Tibial artery (tissue), 4 donors: ENCODE results near the gene CCNC.

Experiments used
- DNase-seq, 2 donors: peaks; one replicate each; pipeline ENCODE4 v3.0.0-alpha.2; 2019
- H3K27ac ChIP-seq, 2 donors: fragments of 200-600 bp; sonication (generic) in 1 of 2; 1 replicate in 1 of 2; 2 replicates in 1 of 2; pipeline ENCODE4 v1.5.1; 2018 to 2019; ENCODE audit warnings: mild to moderate bottlenecking in 1 of 2
- H3K27me3 ChIP-seq, 2 donors: fragments of 200-600 bp; sonication (generic) in 1 of 2; one replicate each; pipeline versions ENCODE4 v1.5.1 to v1.6.0; 2016 to 2019
- H3K36me3 ChIP-seq, 3 donors: fragments of 200-600 bp; sonication (generic) in 2 of 3; one replicate each; pipeline ENCODE4 v1.5.1; 2016 to 2019; ENCODE audit warnings: mild to moderate bottlenecking in 2 of 3
- H3K4me1 ChIP-seq, 4 donors: fragments of 200-600 bp; sonication (generic) in 2 of 4; 1 replicate in 3 of 4; 2 replicates in 1 of 4; pipeline ENCODE4 v1.5.1; 2016 to 2019
- H3K4me3 ChIP-seq, 2 donors: fragments of 200-600 bp; sonication (generic) in 1 of 2; 1 replicate in 1 of 2; 2 replicates in 1 of 2; pipeline ENCODE4 v1.5.1; 2018 to 2019; ENCODE audit warnings: mild to moderate bottlenecking in 2 of 2
- H3K9me3 ChIP-seq, 3 donors: fragments of 200-600 bp; sonication (generic) in 1 of 3; one replicate each; pipeline ENCODE4 v1.5.1; 2016 to 2019
- CTCF ChIP-seq, 2 experiments: fragments of 200-600 bp in 1 of 2; fragments of 450-650 bp in 1 of 2; IDR thresholded peaks; one replicate each; pipeline ENCODE4 v1.5.1; 2017 to 2019; ENCODE audit warnings: antibody characterized with exemption in 2 of 2, mild to moderate bottlenecking in 1 of 2, moderate library complexity in 1 of 2
- intact Hi-C: fragments of 100-400 bp; cut with DNase I; formaldehyde crosslinking; loops from one replicate; pipeline ENCODE4 v1.15.0; 2023; ENCODE audit warnings: low total_unique reads

The CCNC gene, protein sequence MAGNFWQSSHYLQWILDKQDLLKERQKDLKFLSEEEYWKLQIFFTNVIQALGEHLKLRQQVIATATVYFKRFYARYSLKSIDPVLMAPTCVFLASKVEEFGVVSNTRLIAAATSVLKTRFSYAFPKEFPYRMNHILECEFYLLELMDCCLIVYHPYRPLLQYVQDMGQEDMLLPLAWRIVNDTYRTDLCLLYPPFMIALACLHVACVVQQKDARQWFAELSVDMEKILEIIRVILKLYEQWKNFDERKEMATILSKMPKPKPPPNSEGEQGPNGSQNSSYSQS

GRCh38 chr6:99568103-99568933, at the start of gene CCNC:
CCNC (minus strand) TSS chr6:99568660; CDS start chr6:99568527, 133 bp downstream.
- Histone ChIP-seq H3K4me1 (peaks cover 0 to 15% (median 12%) of the 10 kb centered on the region in 4 donors), H3K27me3 (no peaks in the 10 kb centered on the region), H3K4me3 (peak within 1 kb of the TSS; percentile 79 to 94), H3K36me3 (no peaks in the 10 kb centered on the region), H3K9me3 (no peaks in the 10 kb centered on the region), H3K27ac (peak within 1 kb of the TSS; percentile 75 to 80)
- intact Hi-C loops = loop anchor here (5.0 kb wide), 1 partner anchor 46 kb away; no protein-coding TSS in a partner anchor
- DNase-seq = peak; percentile 92 to 97
- TF ChIP-seq CTCF (IDR thresholded peaks at IDR 0.05) = no peak

DNA sequence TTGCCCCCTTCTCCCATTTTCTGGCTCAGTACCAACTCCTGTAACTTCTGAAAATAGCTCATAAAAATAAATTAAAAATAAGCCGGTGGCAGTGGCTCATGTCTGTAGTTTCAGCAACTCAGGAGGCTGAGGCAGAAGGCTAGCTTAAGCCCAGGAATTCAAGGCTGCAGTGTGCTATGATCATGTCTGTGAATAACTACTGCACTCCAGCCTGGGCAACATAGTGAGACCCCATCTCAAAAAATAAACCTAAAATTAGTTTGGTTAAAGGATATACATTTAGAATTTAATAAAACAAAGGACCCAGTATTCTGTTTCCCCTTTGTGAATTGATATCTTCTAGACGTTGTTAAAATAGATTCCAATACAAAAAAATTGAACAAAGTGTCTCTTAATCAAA, 48.7 kb upstream of the CCNC start:
- H3K4me1 ChIP-seq = peaks cover 0 to 28% (median 19%) of the 10 kb centered on the region in 4 donors
- H3K4me3 ChIP-seq = no peak overlapping the region
- H3K27ac ChIP-seq = no peak overlapping the region
- no peak for DNase-seq
- intact Hi-C loops = no loop called here
- TF ChIP-seq CTCF (IDR thresholded peaks at IDR 0.05) = no peak
- no peaks in the 10 kb centered on the region for H3K9me3 ChIP-seq
- no peaks in the 10 kb centered on the region for H3K36me3 ChIP-seq
- H3K27me3 ChIP-seq = peaks cover 9 to 88% of the 10 kb centered on the region in 2 donors

DNA sequence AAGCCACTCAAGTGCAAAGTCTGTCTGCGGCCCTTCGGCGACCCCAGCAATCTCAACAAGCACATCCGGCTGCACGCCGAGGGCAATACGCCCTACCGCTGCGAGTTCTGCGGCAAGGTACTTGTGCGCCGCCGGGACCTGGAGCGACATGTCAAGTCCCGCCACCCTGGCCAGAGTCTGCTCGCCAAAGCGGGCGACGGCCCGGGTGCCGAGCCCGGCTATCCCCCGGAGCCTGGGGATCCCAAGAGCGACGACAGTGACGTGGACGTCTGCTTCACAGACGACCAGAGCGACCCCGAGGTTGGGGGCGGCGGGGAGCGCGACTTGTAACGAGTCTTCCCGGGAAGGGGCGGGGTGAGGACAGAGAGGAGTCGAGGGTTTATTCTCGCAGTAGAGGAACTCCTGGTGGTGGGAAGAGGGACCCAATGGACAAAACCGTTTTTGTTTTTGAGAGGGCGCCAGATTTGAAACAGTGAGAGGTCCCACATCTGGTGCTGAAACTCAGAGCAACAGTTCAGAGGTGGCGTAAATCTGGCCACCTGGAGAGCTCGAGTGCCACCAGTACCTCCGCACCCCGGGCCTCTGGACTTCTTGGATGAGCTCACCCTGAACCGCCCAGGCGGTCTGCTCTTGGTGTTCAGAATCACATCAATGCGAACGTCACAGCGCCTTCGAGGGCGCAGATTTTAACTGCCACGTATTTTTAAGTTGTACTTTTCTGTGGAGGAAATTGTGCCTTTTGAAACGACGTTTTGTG, 46.1 kb upstream of the CCNC start:
- peaks cover 0 to 28% (median 19%) of the 10 kb centered on the region in 4 donors for H3K4me1 ChIP-seq
- no peak overlapping the region for H3K27ac ChIP-seq
- DNase-seq = no peak
- no peaks in the 10 kb centered on the region for H3K36me3 ChIP-seq
- no peaks in the 10 kb centered on the region for H3K9me3 ChIP-seq
- H3K27me3 ChIP-seq = peaks cover 9 to 95% of the 10 kb centered on the region in 2 donors
- intact Hi-C loops = no loop called here
- TF ChIP-seq CTCF (IDR thresholded peaks at IDR 0.05) = no peak
- H3K4me3 ChIP-seq = peak overlapping the region; percentile 45 to 55

- H3K9me3 ChIP-seq = no peaks in the 10 kb centered on the region
- intact Hi-C loops = no loop called here
- peaks cover 9 to 96% of the 10 kb centered on the region in 2 donors for H3K27me3 ChIP-seq
- H3K4me3 ChIP-seq = peak overlapping the region; percentile 45 to 55
- peaks cover 0 to 23% (median 19%) of the 10 kb centered on the region in 4 donors for H3K4me1 ChIP-seq
- DNase-seq = no peak
- TF ChIP-seq CTCF (IDR thresholded peaks at IDR 0.05) = no peak
- H3K36me3 ChIP-seq = no peaks in the 10 kb centered on the region
- no peak overlapping the region for H3K27ac ChIP-seq
These were observed 45.4 kb upstream of the CCNC start for GRCh38 chr6:99613705-99614429.

DNA sequence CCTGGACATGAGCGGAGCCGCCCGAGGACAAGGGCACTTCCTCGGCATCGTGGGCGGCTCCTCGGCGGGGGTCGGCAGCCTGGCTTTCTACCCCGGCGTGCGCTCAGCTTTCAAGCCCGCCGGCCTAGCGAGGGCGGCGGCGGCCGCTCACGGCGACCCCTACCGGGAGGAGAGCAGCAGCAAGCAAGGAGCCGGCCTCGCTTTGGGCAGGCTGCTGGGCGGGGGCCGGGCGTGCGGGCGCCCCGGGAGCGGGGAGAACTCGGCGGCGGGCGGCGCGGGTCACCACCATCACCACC, 44.9 kb upstream of the CCNC start:
- DNase-seq = no peak
- intact Hi-C loops = no loop called here

More for the DNA sequence above, 44.9 kb upstream of the CCNC start:
- no peaks in the 10 kb centered on the region for H3K36me3 ChIP-seq
- no peaks in the 10 kb centered on the region for H3K9me3 ChIP-seq
- peak overlapping the region; percentile 45 to 55 for H3K4me3 ChIP-seq
- TF ChIP-seq CTCF (IDR thresholded peaks at IDR 0.05) = peak in 1 of 2 experiments; percentile 24
- H3K27me3 ChIP-seq = peaks cover 9 to 96% of the 10 kb centered on the region in 2 donors
- no peak overlapping the region for H3K27ac ChIP-seq
- peaks cover 0 to 22% (median 19%) of the 10 kb centered on the region in 4 donors for H3K4me1 ChIP-seq
